GM12801 (cell line): ENCODE measurements around the gene ZNF655.

Experiments used
- CTCF ChIP-seq: IDR thresholded peaks from one replicate; pipeline ENCODE4 v1.5.1; 2011; ENCODE audit warnings: control low read depth; ENCODE audit not compliant: insufficient read length; ENCODE audit errors: extremely low read depth

ZNF655 gene

GRCh38 chr7:99625961-99626360, 67.5 kb downstream of the ZNF655 start:
- TF ChIP-seq CTCF, result no peak
